ENCODE data around the gene CCL2.
"Not testable (repeated sequence)": the region's sequence is repeated elsewhere in the genome, so short reads cannot be mapped to it uniquely, and the experiment has no call there.

The CCL2 gene

DNA sequence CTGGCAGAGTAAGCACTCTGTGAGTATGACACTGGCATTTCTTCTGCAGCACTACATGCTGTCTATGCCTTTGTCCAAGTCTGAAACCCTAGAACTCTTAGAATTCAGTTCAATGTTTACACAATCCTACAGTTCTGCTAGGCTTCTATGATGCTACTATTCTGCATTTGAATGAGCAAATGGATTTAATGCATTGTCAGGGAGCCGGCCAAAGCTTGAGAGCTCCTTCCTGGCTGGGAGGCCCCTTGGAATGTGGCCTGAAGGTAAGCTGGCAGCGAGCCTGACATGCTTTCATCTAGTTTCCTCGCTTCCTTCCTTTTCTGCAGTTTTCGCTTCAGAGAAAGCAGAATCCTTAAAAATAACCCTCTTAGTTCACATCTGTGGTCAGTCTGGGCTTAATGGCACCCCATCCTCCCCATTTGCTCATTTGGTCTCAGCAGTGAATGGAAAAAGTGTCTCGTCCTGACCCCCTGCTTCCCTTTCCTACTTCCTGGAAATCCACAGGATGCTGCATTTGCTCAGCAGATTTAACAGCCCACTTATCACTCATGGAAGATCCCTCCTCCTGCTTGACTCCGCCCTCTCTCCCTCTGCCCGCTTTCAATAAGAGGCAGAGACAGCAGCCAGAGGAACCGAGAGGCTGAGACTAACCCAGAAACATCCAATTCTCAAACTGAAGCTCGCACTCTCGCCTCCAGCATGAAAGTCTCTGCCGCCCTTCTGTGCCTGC lies at the start of gene CCL2:
Gene CCL2 (plus strand): TSS at position 635 of the 730 bp plus-strand sequence. CDS start 65 bp downstream, at position 700.
- peak; percentile 82 for DNase-seq

DNA sequence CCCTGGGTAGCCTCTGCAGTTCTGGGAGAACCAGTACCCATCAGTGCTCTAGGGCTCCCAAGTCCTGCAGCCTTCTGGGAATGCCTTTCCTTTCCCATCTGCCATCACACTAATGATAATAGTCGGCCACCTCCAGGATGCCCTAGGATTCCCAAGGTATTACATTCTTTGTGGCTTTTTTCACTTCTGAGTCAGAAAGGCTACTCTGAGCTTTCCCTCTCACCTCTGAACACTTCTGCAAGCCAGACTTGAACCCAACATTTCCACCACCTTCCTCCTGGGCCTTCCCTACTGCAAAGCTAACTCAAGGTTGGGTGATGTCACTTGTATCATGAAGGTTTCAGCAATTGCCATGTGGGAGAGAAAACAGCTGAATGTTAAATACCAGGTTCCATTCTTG lies 49.7 kb upstream of the CCL2 start:
- no peak for DNase-seq

DNA sequence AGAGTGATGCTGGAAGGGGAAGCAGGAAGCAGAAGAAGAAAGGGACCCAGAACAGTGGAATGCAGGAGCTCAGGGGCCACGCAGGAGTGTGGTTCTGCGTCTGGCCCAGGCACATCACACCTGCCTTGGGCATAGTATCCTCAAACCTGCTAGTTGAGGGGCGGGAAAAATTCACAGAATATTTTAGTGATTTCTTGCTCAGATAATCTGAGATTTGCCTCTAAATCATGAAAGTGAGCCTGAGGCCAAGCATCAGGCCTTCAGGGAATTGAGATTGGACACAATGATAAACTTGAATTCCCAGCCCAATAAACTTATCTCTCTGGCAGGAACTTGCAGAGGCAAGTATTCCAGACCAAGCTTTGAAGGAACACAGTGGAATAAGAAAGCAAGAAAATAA lies 48.5 kb upstream of the CCL2 start:
- no peak for DNase-seq

DNA sequence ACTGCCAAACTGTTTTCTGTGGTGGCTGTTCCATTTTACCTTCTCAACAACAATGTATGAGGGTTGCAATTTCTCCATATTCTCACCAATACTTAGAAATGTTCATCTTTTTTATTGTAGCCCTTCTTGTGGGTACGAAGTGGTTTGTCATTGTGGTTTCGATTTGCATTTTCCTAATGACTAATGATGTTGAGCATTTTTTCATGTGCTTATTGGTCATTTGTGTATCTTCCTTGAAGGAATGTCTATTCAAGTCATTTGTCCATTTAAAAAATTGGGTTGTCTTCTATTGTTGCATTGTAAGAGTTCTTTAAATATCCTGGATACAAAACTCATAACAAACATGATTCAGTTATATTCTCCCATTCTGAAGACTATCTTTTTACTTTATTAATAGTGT lies 47.5 kb upstream of the CCL2 start:
- no peak for DNase-seq

DNA sequence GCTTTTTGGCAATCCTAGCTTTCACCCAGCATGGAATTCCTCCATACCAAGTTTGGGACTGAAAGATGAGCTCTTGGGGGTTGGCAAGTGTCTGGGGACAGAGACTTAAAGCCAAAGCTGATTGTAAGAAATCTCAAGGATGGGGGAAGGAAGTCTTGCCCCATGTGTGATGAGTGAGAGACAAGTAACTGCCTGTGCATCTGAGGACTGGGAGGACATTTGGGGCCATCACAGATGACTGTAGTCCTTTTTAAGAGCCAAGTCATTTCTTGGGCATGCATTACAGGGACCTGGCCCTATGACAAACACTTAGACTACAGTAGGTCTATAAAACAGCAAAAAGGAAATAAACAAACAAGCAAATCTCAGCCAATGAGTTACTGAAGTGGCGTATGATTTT lies 36.3 kb upstream of the CCL2 start:
- DNase-seq: no peak

DNA sequence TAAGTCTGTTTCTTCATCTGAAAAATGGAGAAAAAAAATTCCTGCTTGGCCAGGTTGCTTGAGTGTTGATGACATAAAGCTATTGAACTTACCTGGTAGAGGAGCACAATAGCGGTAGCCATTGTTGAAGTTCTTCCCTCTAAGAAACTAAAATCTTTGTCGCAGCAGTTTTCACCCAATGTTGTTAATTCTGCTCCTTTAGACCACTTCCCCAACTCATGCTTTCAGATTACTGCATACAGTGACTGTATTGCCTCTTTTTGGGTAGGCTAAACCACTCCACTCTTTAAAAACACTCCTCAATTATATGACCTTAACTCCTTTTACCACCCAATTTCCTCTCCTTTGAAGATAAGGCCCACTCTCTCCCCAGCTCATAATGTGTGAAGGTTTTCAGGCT lies 35.7 kb upstream of the CCL2 start:
- no peak for DNase-seq

DNA sequence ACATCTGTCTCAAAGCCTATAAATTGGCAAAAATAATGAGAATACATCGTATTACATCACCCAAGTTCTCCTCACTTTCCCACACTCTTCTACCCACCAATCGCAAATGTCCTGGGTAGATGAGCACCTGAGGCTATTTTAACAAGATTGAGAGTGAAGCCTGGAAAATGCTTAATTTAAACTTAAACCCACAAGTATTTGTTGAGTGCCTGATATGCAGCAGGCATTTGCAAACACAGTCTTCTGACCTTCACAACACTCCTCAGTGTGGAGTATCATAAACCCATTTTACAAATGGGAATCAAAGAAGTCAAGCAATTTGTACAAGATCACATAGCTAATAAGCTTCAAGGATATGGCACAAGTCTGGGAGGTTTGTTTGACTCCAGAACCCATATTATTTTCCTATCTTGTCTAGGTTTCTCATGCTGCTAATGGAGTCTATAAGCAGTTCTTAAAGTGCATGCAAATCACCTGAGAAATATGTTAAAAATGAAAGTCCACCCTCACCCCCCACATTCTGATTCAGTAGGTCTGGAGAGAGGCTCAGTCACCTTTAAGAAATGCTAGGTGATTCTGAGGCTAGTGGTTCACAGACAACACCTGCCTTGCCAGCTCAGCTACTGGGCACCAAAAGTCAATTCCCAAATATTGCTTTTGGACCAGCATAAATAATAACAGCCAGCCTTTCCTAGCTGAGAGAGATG lies 34.9 kb upstream of the CCL2 start:
- no peak for DNase-seq

DNA sequence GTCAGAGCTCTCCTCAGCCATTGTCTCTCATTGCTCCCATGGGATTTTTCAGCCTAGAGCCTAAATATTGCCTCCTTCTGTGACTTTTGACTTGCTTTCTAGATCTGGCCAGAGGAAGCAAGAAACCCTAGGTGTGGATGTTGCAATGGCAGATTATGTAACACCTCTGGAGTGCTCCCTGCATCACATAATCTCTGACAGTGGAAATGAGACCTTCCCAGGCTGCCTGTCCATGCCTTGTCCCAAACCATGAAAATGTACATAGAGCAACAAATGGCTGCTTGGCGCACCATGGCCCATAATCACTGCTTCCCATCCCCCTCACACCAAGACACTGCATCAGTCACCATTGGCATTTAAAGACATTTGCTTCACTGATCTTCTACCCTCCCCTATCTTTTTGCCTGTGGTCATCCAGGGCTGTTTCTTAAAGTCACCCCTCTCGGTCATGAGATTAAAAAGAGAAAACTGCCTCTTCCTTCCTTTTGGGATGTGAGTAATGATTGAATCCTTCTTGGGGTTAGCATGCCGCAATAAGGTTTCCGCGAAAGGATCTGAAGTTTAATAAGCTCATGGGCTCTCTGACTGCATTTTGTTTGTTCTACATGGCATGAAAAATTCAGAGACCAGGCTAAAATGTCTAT lies 34.2 kb upstream of the CCL2 start:
- no peak for DNase-seq

DNA sequence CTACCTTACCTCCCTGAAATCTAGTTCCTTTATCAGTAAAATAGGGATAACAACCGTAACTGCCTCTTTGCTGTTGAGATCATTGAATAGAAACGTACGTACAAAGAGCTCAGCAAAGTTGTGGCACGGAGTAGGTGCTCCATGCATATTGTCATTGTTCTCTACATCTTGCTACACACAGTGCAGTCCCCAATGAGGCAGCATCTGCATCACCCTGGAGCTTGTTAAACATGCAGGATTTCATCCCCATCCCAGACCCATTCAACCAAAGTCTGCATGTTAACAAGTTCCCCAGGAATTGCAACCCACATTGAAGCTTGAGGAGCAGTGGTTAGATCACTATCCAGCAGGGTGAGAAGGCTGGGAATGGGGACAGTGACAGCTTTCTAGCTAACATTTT lies 33.7 kb upstream of the CCL2 start:
- no peak for DNase-seq

DNA sequence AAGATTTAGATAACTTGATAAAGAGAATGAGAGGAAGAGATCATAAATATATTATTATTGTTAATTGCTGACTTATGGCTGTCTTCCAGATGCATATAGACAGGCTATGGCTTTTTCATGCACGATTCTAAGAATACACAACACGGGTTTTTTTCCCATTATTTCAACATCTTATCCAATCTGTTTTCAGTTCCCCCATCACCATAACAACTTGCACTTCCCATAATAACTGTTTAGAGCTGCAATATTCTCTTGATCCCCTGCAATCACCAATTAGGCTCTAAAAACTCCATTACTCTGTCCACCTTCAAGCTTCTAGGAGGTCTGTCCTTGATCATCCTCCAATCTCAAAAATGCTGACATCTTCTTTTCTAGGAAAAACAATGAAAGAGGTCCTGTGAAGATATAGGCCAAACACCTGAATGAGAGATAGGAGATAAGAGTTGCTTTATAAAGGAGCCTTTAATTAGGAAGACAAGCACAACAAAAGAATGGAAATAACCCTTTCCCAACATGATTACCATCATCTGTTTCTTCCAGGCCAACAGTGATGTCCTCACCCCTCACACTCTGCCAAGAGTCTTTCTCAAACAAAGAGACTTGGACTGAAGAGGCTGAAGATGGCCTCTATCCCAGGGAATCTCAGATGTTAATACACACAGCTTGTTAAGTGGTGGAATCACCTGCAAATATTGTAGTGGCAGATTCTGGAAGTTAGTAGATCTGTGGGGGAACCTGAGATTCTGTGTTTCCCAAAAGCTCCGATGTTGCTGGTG lies 32.2 kb upstream of the CCL2 start:
- no peak for DNase-seq

DNA sequence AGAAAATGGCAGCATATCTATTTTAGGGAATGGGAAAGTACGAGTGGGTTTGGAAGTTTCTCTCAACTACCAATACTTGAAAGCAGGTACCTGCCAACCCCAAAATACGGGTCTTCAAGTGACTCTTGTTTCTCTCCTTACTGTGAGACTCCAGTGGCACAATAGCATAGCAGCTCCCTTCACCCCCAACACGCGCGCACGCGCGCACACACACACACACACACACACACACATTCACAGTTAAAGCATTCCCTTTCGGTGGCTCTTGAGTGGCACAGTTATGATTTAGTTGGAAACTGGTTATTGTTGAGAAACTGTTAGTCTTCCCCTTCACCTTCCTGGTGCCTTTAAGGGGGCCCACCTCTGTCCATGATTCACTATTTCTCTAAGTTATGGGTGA lies 30.0 kb upstream of the CCL2 start:
- no peak for DNase-seq

DNA sequence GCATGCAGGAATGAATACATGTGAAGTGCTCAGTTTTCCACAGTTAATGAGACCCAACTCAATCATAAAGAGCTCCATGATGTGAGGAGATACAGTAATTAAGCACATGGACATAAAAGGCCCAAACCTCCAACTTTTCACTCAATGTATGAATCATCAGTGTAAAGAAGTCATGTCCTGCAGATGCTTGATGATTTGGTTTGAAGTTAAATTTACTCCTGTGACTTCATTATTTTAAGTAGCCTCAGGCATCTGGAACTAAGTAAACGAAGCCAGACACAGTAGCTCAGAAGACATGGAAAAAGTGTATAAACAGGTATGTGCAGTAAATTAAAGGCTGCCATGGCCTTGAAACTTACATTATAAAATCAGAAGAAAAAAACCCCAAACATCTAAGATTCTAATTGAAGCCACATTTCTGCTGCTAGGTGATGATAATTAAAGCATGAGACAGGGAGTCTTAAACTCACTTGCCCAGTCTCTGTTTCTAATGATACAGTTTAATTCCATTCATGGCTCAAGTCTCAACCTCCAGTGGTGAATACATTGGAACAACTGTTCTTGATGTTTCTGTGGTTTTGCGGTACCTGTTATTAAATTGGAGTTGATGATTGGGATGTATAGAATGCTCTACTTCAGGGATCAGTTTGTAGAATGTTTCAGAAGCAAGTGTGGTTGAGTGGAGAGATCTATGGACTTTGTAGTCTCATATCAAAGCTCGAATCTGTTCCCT lies 28.9 kb upstream of the CCL2 start:
- DNase-seq: no peak

DNA sequence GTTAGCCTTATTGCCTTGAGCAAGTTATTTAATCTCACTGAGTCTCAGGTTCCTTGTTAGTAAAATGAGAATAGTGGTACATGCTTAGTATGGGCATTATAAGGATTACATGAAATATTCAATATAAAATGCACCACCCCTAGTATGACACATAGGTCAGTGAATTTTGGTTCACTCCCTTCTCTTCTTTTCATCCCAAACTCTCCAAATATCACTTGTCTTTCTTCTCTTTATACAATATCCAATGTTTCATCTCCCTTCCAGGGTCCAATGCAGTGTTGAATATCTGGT lies 28.4 kb upstream of the CCL2 start:
- DNase-seq: no peak

DNA sequence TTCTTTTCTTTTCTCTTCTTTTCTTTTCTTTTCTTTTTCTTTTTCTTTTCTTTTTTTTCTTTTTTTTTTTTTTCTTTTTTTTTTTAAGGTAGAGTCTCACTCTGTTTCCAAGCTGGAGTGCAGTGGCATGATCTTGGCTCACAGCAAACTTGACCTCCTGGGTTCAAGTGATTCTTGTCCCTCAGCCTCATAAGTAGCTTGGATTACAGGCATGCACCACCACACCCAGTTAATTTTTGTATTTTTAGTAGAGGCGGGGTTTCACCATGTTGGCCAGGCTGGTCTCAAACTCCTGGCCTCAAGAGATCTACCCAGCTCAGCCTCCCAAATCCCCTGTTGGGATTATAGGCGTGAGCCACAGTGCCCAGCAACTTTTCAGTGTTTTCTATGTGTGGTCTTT lies 27.8 kb upstream of the CCL2 start:
- DNase-seq: not testable (repeated sequence)

DNA sequence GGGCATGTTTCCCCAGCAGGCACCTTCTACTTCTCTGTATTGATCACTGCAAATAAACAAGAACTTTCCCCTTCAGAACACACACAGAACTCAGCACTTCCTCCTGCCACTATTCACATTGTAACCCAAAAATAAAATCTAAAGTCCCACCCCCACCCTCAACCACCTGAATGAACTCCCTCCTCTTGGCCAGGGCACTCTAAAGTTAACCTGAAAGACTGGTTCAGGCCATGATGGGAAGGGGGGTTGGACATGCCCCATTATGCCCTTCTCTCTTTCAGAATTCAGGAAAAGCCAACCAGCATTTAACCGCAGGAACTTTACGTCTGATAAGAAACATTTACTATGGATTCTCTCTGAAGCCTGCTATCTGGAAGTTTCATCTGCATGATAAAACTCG lies 27.4 kb upstream of the CCL2 start:
- DNase-seq: no peak

DNA sequence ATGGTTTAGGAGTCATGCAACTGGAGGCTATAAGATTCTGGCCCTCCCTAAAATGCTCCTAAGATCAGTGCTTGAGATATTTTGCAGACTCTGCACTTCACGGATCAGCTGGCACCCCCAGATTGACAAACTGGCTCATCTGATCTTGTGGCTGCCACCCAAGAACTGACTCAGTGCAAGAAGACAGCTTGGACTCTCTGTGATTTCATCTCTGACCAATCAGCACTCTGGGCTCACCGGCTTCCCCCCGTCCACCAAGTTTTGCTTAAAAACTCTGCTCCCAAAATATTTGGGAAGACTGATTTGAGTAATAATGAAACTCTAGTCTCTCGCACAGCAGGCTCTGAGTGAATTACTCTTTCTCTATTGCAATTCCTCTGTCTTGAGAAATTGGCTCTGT lies 26.3 kb upstream of the CCL2 start:
- DNase-seq: no peak

DNA sequence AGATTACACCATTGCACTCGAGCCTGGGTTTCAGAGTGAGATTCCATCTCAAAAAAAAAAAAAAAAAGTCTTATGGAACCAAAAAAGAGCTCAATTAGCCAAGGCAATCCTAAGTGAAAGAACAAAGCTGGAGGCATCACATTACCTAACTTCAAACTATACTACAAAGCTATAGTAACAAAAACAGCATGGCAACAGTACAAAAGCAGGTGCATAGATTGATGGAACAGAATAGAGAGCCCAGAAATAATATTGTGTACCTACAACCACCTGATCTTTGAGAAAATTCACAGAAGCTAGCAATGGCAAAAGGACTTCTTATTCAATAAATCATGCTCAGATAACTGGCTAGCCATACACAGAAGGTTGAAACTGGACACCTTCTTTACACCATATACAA lies 24.7 kb upstream of the CCL2 start:
- no peak for DNase-seq

DNA sequence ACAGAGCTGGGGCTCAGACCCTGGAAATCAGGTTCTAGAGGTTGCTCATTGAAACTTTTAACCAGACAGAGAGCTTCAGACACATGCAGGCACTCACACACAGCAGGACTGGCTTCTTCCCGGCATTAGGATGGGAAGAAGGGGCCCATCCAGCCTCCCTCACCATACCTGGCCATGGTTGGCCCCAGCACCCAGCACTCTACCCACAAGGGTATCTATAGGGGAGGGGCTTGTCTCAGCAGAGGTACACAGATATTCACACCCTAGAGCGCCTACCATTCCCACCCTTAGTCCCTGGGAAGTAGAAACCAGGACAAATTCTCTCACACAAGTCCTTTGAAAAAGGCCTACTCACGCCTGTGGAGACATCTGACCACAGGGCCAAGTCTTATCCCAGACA lies 20.5 kb upstream of the CCL2 start:
- no peak for DNase-seq

DNA sequence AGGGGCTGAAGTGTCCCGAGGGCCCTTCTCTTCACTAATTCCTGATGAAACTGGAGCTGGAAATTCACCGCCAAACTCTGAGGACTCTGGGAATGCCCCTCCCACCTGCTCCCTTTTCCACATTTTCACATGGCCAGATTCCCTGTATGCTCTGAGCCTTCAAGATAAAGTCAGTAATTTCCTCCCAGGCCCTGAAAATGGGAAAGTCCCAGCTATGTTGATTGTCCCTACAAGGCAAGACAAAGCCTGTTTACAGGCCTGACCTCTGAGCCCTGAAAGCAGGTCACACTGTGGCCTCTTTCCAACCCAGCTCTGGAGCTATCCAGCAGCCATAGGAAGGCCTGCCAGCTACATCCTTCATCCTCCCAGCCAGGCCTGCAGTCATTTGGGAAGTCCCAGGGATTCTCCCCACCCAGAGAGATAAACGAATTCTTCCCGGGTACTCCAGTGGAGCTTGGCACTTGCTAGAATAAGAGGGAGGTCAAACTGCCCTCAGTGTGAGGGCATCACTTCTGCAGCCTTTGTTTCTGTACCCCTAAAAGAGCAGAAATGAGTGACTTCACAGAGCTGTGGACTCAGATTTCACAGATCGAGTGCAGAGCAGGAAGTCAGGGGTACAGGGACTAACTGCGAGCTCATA lies 19.6 kb upstream of the CCL2 start:
- DNase-seq: peak; percentile 59

DNA sequence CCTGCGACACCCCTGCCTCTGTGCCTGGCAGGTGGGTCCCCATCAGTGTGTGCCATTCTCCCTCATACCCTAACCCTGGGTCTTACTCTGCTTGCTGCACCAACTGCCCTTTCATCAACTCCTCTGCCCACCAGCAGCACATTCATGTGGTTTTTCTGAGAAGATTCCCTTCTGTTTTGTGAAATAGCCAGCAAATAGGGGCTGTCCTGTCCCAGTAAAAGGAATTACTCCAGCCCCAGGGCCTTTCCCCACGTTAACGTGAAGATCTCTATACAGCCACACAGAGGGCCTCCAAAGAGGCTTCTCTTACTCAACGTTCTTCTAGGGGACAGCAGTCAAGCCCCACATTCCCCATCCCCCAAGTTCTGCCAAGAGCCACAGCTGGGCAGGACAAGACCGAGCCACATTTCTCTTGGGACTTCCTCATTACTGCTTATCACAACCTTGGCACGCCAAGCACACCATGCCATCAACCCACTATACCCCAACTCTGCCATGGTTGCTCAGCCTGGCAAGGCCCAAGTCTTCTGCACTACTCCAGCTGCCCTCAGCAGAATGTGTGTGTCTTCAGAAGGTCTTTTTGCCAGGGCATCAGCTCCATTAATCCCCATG lies 18.7 kb upstream of the CCL2 start:
- no peak for DNase-seq

DNA sequence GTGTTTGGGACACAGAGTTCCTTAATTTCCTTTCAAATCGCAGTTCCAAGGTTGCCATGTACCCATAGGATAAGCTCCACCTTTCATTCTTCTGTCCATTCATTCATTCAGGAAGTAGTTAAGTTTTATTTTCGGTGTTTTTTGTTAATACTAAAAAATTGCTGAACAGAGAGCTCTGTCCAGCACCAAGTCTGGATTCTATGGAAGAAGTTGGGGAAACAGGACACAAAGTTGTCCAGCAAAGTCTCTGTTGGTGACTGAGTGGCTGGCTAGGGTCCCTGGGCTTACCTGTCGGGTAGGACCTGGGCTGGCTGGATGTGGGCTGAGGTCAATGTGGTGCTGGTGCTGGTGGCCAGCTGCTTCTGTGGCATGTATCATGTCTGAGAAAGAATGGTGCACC lies 17.6 kb upstream of the CCL2 start:
- no peak for DNase-seq

DNA sequence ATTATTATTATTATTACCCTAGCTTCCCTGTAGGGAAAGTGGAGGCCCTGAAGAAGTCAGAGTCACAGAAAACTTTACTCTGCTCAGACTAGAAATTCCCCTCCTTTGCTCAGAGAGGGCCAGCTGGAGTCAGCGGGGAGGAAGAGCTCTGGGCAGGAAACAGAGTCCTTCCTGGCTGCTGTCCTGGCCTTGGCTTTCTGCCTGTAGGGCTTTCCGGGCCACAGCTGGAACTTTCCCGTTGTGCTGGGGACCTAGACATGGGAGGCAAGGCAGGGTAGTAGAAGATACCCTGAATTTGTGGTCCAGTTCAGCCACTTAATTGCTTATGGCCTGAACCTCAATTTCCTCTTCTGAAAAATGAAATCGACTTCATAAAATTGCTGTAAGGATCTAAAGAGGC lies 14.0 kb upstream of the CCL2 start:
- DNase-seq: peak; percentile 82

Measured in right forelimb (tissue), 1 donor.